HepG2 (cell line): ENCODE measurements around the gene PAK2. TPM values are rescaled to one million over a fixed set of nuclear protein-coding genes. Genes with fewer than 3 reads are reported as not detected.
A peak's percentile ranks its signal among the peaks of the same experiment; 100 is the strongest.

Experiments used
- DNMT1 ChIP-seq: sonication (generic); formaldehyde crosslinking; IDR thresholded peaks from 2 replicates; pipeline ENCODE4 v1.5.1; 2020; ENCODE audit warnings: mild to moderate bottlenecking, missing genetic modification reagents
- ETV6 ChIP-seq: sonication (generic); formaldehyde crosslinking; conservative IDR thresholded peaks from 2 replicates; pipeline ENCODE4 v1.4.0; 2020; ENCODE audit warnings: missing genetic modification reagents
- HMGXB4 ChIP-seq, 2 experiments: sonication (generic) in 1 of 2; formaldehyde crosslinking in 1 of 2; IDR thresholded peaks; 2 replicates each; pipeline versions ENCODE4 v1.4.0 to v1.6.1; 2018 to 2020; ENCODE audit warnings: missing genetic modification reagents in 2 of 2, borderline replicate concordance in 1 of 2, low read depth in 1 of 2, mild to moderate bottlenecking in 1 of 2, missing biosample characterization in 1 of 2
- KLF16 ChIP-seq, 2 experiments: sonication (generic) in 1 of 2; formaldehyde crosslinking in 1 of 2; IDR thresholded peaks; 2 replicates each; pipeline versions ENCODE4 v1.6.1 to v1.8.0; 2016 to 2023; ENCODE audit warnings: missing genetic modification reagents in 2 of 2, missing compliant biosample characterization in 1 of 2
- MXD4 ChIP-seq: IDR thresholded peaks from 2 replicates; pipeline ENCODE4 v1.6.1; 2016; ENCODE audit warnings: mild to moderate bottlenecking, missing biosample characterization, missing genetic modification reagents
- NRL ChIP-seq: sonication (generic); formaldehyde crosslinking; IDR thresholded peaks from 2 replicates; pipeline ENCODE4 v1.5.0; 2020; ENCODE audit warnings: missing genetic modification reagents, mild to moderate bottlenecking, moderate library complexity, borderline replicate concordance
- SIN3A ChIP-seq: IDR thresholded peaks from 2 replicates; pipeline ENCODE4 v1.6.1; 2011; ENCODE audit warnings: low read depth, mild to moderate bottlenecking, control low read depth, low read length, borderline replicate concordance
- SIX1 ChIP-seq: sonication (generic); formaldehyde crosslinking; IDR thresholded peaks from 2 replicates; pipeline ENCODE4 v1.4.0; 2020; ENCODE audit warnings: missing genetic modification reagents, borderline replicate concordance
- TBX2 ChIP-seq: sonication (generic); formaldehyde crosslinking; IDR thresholded peaks from 2 replicates; pipeline ENCODE4 v1.5.0; 2020; ENCODE audit warnings: missing genetic modification reagents, mild to moderate bottlenecking, borderline replicate concordance
- YY1 ChIP-seq: IDR thresholded peaks from 2 replicates; pipeline ENCODE4 v1.6.1; 2011; ENCODE audit warnings: low read length, low read depth, moderate library complexity, mild to moderate bottlenecking; ENCODE audit not compliant: insufficient read depth, insufficient replicate concordance
- ZNF263 ChIP-seq: sonication (generic); formaldehyde crosslinking; IDR thresholded peaks from 2 replicates; pipeline ENCODE4 v1.4.0; 2020; ENCODE audit warnings: missing genetic modification reagents
- ZNF558 ChIP-seq: sonication (generic); formaldehyde crosslinking; IDR thresholded peaks from 2 replicates; pipeline ENCODE4 v1.9.0; 2022; ENCODE audit warnings: mild to moderate bottlenecking, missing genetic modification reagents, borderline replicate concordance
- ZNF770 ChIP-seq: sonication (generic); formaldehyde crosslinking; IDR thresholded peaks from 2 replicates; pipeline ENCODE4 v1.5.0; 2020; ENCODE audit warnings: mild to moderate bottlenecking, missing genetic modification reagents
- ZSCAN5A ChIP-seq: sonication (generic); formaldehyde crosslinking; IDR thresholded peaks from 2 replicates; pipeline ENCODE4 v1.8.0; 2022; ENCODE audit warnings: mild to moderate bottlenecking, missing genetic modification reagents, borderline replicate concordance
- polyA plus RNA-seq, 8 experiments: library from polyadenylated mRNA; depleted of rRNA in 3 of 8; stranded (reverse) in 7 of 8; unstranded in 1 of 8; fragments of >200 nt; fragmentation: Illumina TruSeq in 4 of 8; extraction: Trizol in 4 of 8; gene quantifications; 2 replicates each; pipeline versions ENCODE4 v1.2.1 to v1.2.3, GENCODE V29; 2011 to 2016; ENCODE audit warnings: low read depth in 4 of 8, missing spikeins in 1 of 8, mixed read lengths in 1 of 8; ENCODE audit not compliant: insufficient read depth in 1 of 8
- total RNA-seq, 5 experiments: library from RNA; depleted of rRNA; stranded (reverse); fragments of >200 nt; fragmentation: Illumina TruSeq; extraction: Trizol; gene quantifications; 2 replicates each; pipeline ENCODE4 v1.2.3, GENCODE V29; 2016; ENCODE audit warnings: low read depth in 1 of 5
- TF ChIP-seq, protein P1 (sequence below): sonication (generic); formaldehyde crosslinking; IDR thresholded peaks from 2 replicates; pipeline ENCODE4 v1.9.0; 2021; ENCODE audit warnings: mild to moderate bottlenecking, missing genetic modification reagents
- TF ChIP-seq, protein P2 (sequence below): sonication (generic); formaldehyde crosslinking; IDR thresholded peaks from 2 replicates; pipeline ENCODE4 v1.4.0; 2020; ENCODE audit warnings: mild to moderate bottlenecking, missing genetic modification reagents

Gene PAK2
- total and polyA plus RNA-seq, 2 of the 13 experiments (the other 11 are each of a cell fraction or from before 2014, with no cell fraction given): 23.0 to 24.7 TPM

DNA sequence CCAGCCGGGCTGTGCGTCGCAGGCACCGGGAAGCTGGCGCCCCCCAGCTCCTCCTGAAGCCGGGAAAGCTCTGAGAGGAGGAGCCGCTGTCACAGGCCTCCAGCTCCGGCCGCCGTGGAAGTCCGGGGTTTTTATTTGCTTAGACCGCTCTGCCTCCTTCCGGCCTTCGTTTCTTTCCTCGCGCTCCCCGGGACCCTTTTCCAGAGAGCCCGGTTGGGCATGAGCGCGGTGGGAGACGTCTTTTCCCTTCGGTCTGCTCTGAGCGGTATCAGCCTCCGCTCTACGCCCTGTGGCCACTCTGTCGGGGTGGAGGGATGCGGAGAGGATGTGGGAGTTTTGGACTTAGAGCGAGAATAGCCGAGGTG, 128.6 kb downstream of the PAK2 start (continued):
- TF ChIP-seq KLF16 (CRISPR knock-in tag; IDR thresholded peaks at IDR 0.05) (0 out of 4 replicates have a peak, but pooled peaks of 1 of the 2 experiments have one; percentile 2), NRL (CRISPR knock-in tag) (peak; percentile 73; the same call in 1 of the 2 replicates), SIN3A (0 out of 2 replicates have a peak, but pooled peaks have one; percentile 8), MXD4 (peak; percentile 63; the same call in 1 of the 2 replicates), YY1 (peak; percentile 9), ZNF770 (CRISPR knock-in tag) (peak; percentile 20; the same call in 1 of the 2 replicates), ETV6 (no peak), ZSCAN5A (CRISPR knock-in tag) (no peak), ZNF558 (CRISPR knock-in tag) (no peak), ZNF263 (CRISPR knock-in tag) (no peak), DNMT1 (no peak), TBX2 (CRISPR knock-in tag) (0 out of 2 replicates have a peak, but pooled peaks have one; percentile 9), SIX1 (CRISPR knock-in tag) (no peak), HMGXB4 (CRISPR knock-in tag; IDR thresholded peaks at IDR 0.05; ENCODE audit: borderline replicate concordance in 1 of 2, low read depth in 1 of 2) (peak in 1 of 2 experiments; percentile 19; a peak in 2 of 4 replicates)
- TF ChIP-seq, protein P1, sequence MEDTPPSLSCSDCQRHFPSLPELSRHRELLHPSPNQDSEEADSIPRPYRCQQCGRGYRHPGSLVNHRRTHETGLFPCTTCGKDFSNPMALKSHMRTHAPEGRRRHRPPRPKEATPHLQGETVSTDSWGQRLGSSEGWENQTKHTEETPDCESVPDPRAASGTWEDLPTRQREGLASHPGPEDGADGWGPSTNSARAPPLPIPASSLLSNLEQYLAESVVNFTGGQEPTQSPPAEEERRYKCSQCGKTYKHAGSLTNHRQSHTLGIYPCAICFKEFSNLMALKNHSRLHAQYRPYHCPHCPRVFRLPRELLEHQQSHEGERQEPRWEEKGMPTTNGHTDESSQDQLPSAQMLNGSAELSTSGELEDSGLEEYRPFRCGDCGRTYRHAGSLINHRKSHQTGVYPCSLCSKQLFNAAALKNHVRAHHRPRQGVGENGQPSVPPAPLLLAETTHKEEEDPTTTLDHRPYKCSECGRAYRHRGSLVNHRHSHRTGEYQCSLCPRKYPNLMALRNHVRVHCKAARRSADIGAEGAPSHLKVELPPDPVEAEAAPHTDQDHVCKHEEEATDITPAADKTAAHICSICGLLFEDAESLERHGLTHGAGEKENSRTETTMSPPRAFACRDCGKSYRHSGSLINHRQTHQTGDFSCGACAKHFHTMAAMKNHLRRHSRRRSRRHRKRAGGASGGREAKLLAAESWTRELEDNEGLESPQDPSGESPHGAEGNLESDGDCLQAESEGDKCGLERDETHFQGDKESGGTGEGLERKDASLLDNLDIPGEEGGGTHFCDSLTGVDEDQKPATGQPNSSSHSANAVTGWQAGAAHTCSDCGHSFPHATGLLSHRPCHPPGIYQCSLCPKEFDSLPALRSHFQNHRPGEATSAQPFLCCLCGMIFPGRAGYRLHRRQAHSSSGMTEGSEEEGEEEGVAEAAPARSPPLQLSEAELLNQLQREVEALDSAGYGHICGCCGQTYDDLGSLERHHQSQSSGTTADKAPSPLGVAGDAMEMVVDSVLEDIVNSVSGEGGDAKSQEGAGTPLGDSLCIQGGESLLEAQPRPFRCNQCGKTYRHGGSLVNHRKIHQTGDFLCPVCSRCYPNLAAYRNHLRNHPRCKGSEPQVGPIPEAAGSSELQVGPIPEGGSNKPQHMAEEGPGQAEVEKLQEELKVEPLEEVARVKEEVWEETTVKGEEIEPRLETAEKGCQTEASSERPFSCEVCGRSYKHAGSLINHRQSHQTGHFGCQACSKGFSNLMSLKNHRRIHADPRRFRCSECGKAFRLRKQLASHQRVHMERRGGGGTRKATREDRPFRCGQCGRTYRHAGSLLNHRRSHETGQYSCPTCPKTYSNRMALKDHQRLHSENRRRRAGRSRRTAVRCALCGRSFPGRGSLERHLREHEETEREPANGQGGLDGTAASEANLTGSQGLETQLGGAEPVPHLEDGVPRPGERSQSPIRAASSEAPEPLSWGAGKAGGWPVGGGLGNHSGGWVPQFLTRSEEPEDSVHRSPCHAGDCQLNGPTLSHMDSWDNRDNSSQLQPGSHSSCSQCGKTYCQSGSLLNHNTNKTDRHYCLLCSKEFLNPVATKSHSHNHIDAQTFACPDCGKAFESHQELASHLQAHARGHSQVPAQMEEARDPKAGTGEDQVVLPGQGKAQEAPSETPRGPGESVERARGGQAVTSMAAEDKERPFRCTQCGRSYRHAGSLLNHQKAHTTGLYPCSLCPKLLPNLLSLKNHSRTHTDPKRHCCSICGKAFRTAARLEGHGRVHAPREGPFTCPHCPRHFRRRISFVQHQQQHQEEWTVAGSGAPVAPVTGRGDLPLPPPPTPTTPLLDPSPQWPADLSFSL (CRISPR knock-in tag): peak; percentile 47; the same call in 1 of the 2 replicates
- TF ChIP-seq, protein P2, sequence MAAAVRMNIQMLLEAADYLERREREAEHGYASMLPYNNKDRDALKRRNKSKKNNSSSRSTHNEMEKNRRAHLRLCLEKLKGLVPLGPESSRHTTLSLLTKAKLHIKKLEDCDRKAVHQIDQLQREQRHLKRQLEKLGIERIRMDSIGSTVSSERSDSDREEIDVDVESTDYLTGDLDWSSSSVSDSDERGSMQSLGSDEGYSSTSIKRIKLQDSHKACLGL (CRISPR knock-in tag): no peak; the same call in 1 of the 2 replicates
